ENCODE measurements around the gene NUAK2. TPM values are rescaled to one million over a fixed set of nuclear protein-coding genes. Genes with fewer than 3 reads are reported as not detected.
"Not testable (repeated sequence)": the region's sequence is repeated elsewhere in the genome, so short reads cannot be mapped to it uniquely, and the experiment has no call there.

Gene NUAK2
- total RNA-seq, 4 donors from 2014 or later = 16.2 to 41.2 (median 30.2) TPM

DNA sequence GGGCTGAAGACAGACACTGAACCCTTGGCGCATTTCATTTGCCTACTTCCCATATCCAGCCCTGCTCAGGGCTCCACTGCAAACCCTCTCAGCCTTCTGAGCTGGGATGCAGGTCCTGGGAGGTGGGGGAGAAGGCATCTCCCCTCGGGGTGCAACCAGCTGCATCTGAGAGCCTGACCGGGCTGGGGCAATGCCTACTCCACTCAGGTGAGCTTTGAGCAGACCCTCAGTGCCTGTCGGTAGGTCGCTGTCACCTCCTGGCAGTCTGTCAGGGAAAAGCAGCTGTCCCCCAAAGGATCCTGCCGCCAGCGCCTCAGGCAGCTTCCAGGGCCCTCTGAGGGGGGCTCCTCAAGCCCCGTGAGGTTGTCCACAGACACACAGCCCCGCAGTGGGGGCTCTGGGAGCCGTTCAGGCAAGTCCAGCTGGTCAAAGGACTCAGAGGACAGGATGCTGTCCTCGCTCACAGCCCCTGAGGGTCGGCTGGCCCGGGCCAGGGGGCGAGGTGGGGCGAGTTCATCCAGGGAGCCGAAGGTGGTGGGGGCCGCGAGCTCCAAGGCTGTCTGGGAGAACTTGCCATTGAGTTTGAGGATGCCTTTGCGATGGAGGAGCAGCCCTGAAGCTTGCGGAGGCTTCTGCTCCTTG lies 18.2 kb downstream of the NUAK2 start:
- TF ChIP-seq, protein P1, sequence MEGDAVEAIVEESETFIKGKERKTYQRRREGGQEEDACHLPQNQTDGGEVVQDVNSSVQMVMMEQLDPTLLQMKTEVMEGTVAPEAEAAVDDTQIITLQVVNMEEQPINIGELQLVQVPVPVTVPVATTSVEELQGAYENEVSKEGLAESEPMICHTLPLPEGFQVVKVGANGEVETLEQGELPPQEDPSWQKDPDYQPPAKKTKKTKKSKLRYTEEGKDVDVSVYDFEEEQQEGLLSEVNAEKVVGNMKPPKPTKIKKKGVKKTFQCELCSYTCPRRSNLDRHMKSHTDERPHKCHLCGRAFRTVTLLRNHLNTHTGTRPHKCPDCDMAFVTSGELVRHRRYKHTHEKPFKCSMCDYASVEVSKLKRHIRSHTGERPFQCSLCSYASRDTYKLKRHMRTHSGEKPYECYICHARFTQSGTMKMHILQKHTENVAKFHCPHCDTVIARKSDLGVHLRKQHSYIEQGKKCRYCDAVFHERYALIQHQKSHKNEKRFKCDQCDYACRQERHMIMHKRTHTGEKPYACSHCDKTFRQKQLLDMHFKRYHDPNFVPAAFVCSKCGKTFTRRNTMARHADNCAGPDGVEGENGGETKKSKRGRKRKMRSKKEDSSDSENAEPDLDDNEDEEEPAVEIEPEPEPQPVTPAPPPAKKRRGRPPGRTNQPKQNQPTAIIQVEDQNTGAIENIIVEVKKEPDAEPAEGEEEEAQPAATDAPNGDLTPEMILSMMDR (IDR thresholded peaks at IDR 0.05) = no peak
- TF ChIP-seq EP300 (IDR thresholded peaks at IDR 0.05) (no peak), POLR2A (IDR thresholded peaks at IDR 0.05) (no peak), POLR2AphosphoS5 (IDR thresholded peaks at IDR 0.05) (no peak)
- H3K36me3 ChIP-seq = peaks cover 50% of the 10 kb centered on the region
- H3K27me3 ChIP-seq = no peaks in the 10 kb centered on the region
- H3K4me3 ChIP-seq = no peak overlapping the region
- no peak overlapping the region for H3K27ac ChIP-seq
- H3K4me1 ChIP-seq = peaks cover 6% of the 10 kb centered on the region
- no peak for DNase-seq (ENCODE audit: low spot score in 2 of 2)
- H3K9me3 ChIP-seq = no peaks in the 10 kb centered on the region
- 90% methylated on average over 6 of the region's 20 CpGs for WGBS

DNA sequence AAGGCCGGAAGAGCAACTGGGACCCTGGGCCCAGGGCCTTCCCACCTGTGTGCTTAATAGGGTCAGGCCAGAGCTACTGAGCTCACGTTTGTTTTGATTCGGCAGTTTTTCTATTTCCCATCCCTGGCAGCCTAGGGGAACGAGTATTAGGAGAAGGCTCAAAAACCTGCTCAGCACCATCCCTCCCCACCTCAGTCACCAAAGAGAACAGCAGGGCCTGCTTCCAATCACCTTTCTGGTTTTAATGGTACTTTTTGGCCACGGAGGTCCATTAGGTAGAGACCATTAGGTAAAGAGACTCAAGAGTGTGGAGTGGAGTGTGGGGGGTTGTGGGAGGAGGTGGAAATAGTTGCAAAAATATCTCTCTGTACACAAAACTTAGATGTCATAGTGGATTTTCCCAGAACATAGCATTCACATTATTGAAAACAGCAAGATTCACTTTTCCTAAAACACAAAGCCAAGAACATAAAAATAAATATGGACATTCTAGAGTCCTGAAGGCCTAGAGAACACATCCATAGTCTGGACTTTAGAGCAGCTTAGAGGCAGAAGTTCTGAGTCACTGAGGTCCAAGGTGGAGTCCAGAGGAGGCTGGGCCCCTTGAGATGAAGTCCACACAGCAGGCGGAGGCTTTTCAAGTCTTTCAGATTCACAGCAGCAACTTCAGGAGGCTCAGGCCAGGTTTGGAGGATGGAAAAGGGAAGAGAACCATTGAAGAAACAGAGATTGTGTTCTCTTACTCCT lies 19.5 kb downstream of the NUAK2 start:
- no peak overlapping the region for H3K27ac ChIP-seq
- no peaks in the 10 kb centered on the region for H3K9me3 ChIP-seq
- H3K4me3 ChIP-seq = no peak overlapping the region
- 82% methylated on average over 6 of the region's 6 CpGs for WGBS
- H3K27me3 ChIP-seq = no peaks in the 10 kb centered on the region
- H3K36me3 ChIP-seq = peaks cover 39% of the 10 kb centered on the region
- no peak for DNase-seq (ENCODE audit: low spot score in 2 of 2)
- TF ChIP-seq POLR2A (IDR thresholded peaks at IDR 0.05) = no peak
- TF ChIP-seq, protein P1 (IDR thresholded peaks at IDR 0.05) = no peak
- TF ChIP-seq EP300 (IDR thresholded peaks at IDR 0.05) = no peak
- no peak for TF ChIP-seq POLR2AphosphoS5 (IDR thresholded peaks at IDR 0.05)
- peaks cover 6% of the 10 kb centered on the region for H3K4me1 ChIP-seq

DNA sequence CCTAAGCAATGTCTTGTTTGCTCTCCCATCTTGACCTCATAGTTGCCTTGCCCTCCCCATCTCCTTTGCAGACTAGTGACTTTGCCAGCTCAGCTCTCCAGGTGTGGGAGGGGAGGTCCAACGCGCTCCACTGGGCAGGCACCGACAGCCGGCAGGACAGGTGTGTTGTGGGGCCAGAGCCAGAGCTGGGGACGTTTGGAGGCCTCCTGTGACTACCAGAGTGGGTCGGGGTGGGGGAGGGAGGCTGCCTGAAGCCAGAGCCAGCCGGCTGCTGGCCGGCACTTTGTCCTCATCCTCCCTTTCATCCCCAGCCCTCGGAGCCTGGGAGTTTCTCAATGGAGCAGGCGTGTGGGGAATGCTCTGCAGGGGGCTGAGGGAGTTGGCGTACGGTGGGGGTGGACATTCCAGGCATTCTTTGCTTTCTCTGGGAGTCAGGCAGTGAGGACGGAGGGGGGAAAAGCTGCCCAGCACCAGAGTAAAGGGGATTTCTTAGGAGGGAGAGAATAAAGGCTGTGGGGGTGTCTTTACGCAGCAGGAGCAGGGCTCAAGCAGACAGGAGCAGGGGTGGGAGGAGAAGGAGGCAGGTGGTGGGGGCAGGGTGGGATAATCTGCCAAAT lies 20.2 kb downstream of the NUAK2 start:
- Histone ChIP-seq H3K27ac (no peak overlapping the region), H3K9me3 (no peaks in the 10 kb centered on the region), H3K4me1 (peaks cover 6% of the 10 kb centered on the region), H3K36me3 (peaks cover 32% of the 10 kb centered on the region), H3K4me3 (no peak overlapping the region), H3K27me3 (no peaks in the 10 kb centered on the region)
- WGBS = 66% methylated on average over 7 of the region's 14 CpGs
- DNase-seq (ENCODE audit: low spot score in 2 of 2) = no peak
- TF ChIP-seq, protein P1 (IDR thresholded peaks at IDR 0.05) = no peak
- no peak for TF ChIP-seq POLR2A (IDR thresholded peaks at IDR 0.05)
- TF ChIP-seq POLR2AphosphoS5 (IDR thresholded peaks at IDR 0.05) = no peak
- TF ChIP-seq EP300 (IDR thresholded peaks at IDR 0.05) = no peak

DNA sequence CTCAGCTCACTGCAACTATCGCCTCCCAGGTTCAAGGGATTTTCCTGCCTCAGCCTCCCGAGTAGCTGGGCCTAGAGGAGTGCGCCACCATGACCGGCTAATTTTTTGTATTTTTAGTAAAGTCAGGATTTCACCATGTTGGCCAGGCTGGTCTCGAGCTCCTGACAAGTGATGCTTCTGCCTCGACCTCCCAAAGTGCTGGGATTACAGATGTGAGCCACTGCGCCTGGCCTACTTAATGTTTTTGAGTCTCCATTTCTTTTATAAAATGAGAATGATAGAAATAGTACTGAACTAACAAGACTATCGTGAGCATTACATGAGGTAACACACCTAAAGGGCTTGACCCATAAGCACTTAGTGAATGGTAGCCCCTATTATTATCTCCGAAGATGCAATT lies 21.4 kb downstream of the NUAK2 start:
- peaks cover 6% of the 10 kb centered on the region for H3K4me1 ChIP-seq
- H3K36me3 ChIP-seq = peaks cover 25% of the 10 kb centered on the region
- no peak for TF ChIP-seq POLR2A (IDR thresholded peaks at IDR 0.05)
- no peak for TF ChIP-seq EP300 (IDR thresholded peaks at IDR 0.05)
- no peak for TF ChIP-seq POLR2AphosphoS5 (IDR thresholded peaks at IDR 0.05)
- no peak overlapping the region for H3K27ac ChIP-seq
- H3K9me3 ChIP-seq = no peaks in the 10 kb centered on the region
- DNase-seq (ENCODE audit: low spot score in 2 of 2) = no peak
- H3K4me3 ChIP-seq = no peak overlapping the region
- 86% methylated on average over 9 of the region's 9 CpGs for WGBS
- H3K27me3 ChIP-seq = no peaks in the 10 kb centered on the region

DNA sequence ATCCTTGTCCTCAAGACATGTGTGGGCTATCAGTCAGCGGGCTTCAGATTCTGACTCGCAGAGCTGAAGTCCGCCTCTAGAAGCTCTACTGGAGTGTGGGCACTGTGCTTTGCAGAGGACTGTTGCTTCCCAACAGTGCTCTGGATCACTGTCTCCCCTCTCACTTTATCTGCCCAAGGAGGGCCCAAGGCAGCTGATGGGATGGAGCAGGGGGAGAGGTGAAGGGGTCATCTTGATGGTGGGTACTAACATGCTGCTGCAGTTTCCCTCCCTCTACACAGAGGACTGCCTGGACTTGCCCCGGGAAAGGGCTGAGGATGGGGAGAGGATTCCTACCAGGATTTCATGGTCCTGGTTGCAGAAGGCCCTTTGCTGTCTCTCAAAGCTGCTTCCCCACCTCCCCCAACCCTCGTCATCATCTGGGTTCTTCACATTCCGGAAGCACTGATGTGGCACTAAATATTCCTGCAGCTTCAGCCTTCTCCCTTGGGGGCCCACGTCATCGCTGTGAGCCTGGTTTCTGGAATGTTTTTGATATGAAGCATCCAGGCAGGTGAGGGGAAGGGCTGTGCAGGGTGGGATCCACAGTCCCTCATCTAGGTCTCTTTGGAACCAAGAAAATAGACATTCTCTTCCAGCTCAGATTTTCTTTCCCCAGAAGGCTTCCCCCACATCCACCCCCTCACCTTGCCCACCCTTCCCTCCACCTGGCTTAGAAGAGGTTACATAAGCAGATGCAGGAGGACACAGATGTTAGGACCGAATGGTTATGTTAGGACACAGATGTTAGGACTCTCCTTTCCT lies 23.2 kb downstream of the NUAK2 start:
- H3K9me3 ChIP-seq = no peaks in the 10 kb centered on the region
- TF ChIP-seq, protein P1 (IDR thresholded peaks at IDR 0.05) = no peak
- TF ChIP-seq POLR2A (IDR thresholded peaks at IDR 0.05) (no peak), POLR2AphosphoS5 (IDR thresholded peaks at IDR 0.05) (no peak), EP300 (IDR thresholded peaks at IDR 0.05) (no peak)
- no peak for DNase-seq (ENCODE audit: low spot score in 2 of 2)
- peaks cover 15% of the 10 kb centered on the region for H3K4me1 ChIP-seq
- H3K27ac ChIP-seq = no peak overlapping the region
- H3K36me3 ChIP-seq = peaks cover 8% of the 10 kb centered on the region
- 70% methylated on average over 9 of the region's 9 CpGs for WGBS
- H3K27me3 ChIP-seq = no peaks in the 10 kb centered on the region
- H3K4me3 ChIP-seq = no peak overlapping the region

DNA sequence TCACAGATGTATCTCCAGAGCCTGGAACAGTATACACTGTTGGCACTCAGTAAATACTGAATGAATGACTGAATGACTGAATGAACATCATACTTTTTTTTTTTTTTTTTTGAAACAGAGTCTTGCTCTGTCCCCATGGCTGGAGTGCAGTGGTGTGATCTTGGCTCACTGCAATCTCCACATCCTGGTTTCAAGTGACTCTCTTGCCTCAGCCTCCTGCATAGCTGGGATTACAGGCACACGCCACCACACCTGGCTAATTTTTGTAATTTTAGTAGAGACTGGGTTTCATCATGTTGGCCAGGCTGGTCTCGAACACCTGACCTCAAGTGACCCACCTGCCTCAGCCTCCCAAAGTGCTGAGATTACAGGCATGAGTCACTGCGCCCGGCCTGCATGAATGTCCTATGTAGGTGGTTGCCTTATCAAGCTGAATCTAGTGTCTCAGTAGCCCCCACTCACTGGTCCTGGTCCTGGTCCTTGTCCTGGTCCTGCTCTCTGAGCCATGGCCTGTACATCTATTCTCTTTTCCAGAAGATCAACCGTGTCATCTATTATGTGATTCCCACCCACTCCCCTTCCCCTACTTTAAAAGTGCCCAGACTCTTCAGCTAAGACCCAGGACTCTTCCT lies 23.9 kb downstream of the NUAK2 start:
- not testable (repeated sequence) for H3K4me3 ChIP-seq; DNase-seq (ENCODE audit: low spot score in 2 of 2); H3K27me3 ChIP-seq; H3K27ac ChIP-seq; H3K9me3 ChIP-seq; H3K36me3 ChIP-seq
- WGBS = 97% methylated on average over 5 of the region's 5 CpGs
- H3K4me1 ChIP-seq = peaks cover 15% of the 10 kb centered on the region

All from suprapubic skin (tissue), 4 donors.